Uterus (tissue), 4 donors: ENCODE data around the gene GRM5. TPM values are rescaled to one million over a fixed set of nuclear protein-coding genes. Genes with fewer than 3 reads are reported as not detected.
A peak's percentile ranks its signal among the peaks of the same experiment; 100 is the strongest.

Experiments used
- DNase-seq, 2 donors: peaks; one replicate each; pipeline ENCODE4 v3.0.0-alpha.2; 2019 to 2020
- H3K27ac ChIP-seq, 2 donors: fragments of 200-600 bp; sonication (generic); 1 replicate in 1 of 2; 2 replicates in 1 of 2; pipeline ENCODE4 v1.5.1; 2016 to 2018
- H3K27me3 ChIP-seq, 2 donors: fragments of 200-600 bp; sonication (generic); one replicate each; pipeline ENCODE4 v1.5.1; 2018 to 2019; ENCODE audit warnings: control low read depth in 1 of 2
- H3K36me3 ChIP-seq, 2 donors: fragments of 200-600 bp; sonication (generic); one replicate each; pipeline ENCODE4 v1.5.1; 2019; ENCODE audit warnings: control low read depth in 1 of 2
- H3K4me1 ChIP-seq, 2 donors: fragments of 200-600 bp; sonication (generic); one replicate each; pipeline ENCODE4 v1.5.1; 2018 to 2019; ENCODE audit warnings: control low read depth in 1 of 2
- H3K4me3 ChIP-seq, 2 donors: fragments of 200-600 bp; sonication (generic); 1 replicate in 1 of 2; 2 replicates in 1 of 2; pipeline ENCODE4 v1.5.1; 2018 to 2019; ENCODE audit warnings: mild to moderate bottlenecking in 1 of 2
- H3K9me3 ChIP-seq, 2 donors: fragments of 200-600 bp; sonication (generic); one replicate each; pipeline ENCODE4 v1.5.1; 2019; ENCODE audit warnings: control low read depth in 1 of 2
- CTCF ChIP-seq, 4 experiments: fragments of 200-600 bp in 2 of 4; fragments of 450-650 bp in 2 of 4; sonication (generic) in 2 of 4; IDR thresholded peaks; one replicate each; pipeline ENCODE4 v1.5.1; 2016 to 2019; ENCODE audit warnings: antibody characterized with exemption in 4 of 4, mild to moderate bottlenecking in 2 of 4, moderate library complexity in 1 of 4
- POLR2A ChIP-seq, 2 donors: fragments of 450-650 bp; IDR thresholded peaks; one replicate each; pipeline ENCODE4 v1.6.1; 2016; ENCODE audit warnings: antibody characterized with exemption in 2 of 2, mild to moderate bottlenecking in 1 of 2, moderate library complexity in 1 of 2
- intact Hi-C: fragments of 100-400 bp; cut with DNase I; formaldehyde crosslinking; loops from one replicate; pipeline ENCODE4 v1.15.1; 2023; ENCODE audit warnings: low total_unique reads
- total RNA-seq, 4 donors: library from RNA; depleted of rRNA in 3 of 4; stranded (reverse); fragments of >200 nt in 3 of 4; gene quantifications; one replicate each; pipeline versions ENCODE4 v1.1.0 to v1.2.4, GENCODE V29; 2014 to 2023
- donor health status: DM: yes; HTN: yes; CAD: no.

Gene GRM5
- total RNA-seq, 4 donors from 2014 or later = under 0.01 to 2.2 TPM; not detected in 2

GRCh38 chr11:88603091-88603867 is 462.5 kb downstream of the GRM5 start:
- H3K27ac ChIP-seq = peak overlapping the region in 1 of 2 donors; percentile 13
- intact Hi-C loops = no loop called here

GRCh38 chr11:88597387-88597786 is 468.4 kb downstream of the GRM5 start:
- no peaks in the 10 kb centered on the region for H3K36me3 ChIP-seq
- no peaks in the 10 kb centered on the region for H3K4me1 ChIP-seq
- no peaks in the 10 kb centered on the region for H3K9me3 ChIP-seq
- H3K27ac ChIP-seq = no peak overlapping the region
- H3K27me3 ChIP-seq = no peaks in the 10 kb centered on the region
- intact Hi-C loops = no loop called here
- no peak for DNase-seq
- H3K4me3 ChIP-seq = no peak overlapping the region
- no peak for TF ChIP-seq POLR2A (IDR thresholded peaks at IDR 0.05)
- no peak for TF ChIP-seq CTCF (IDR thresholded peaks at IDR 0.05)

More at GRCh38 chr11:88603091-88603867, 462.5 kb downstream of the GRM5 start:
- no peaks in the 10 kb centered on the region for H3K4me1 ChIP-seq
- H3K27me3 ChIP-seq = no peaks in the 10 kb centered on the region
- TF ChIP-seq POLR2A (IDR thresholded peaks at IDR 0.05) (no peak), CTCF (IDR thresholded peaks at IDR 0.05) (no peak)
- no peaks in the 10 kb centered on the region for H3K36me3 ChIP-seq
- H3K4me3 ChIP-seq = no peak overlapping the region
- no peaks in the 10 kb centered on the region for H3K9me3 ChIP-seq
- DNase-seq = no peak

- H3K4me1 ChIP-seq = no peaks in the 10 kb centered on the region
- no peak for TF ChIP-seq CTCF (IDR thresholded peaks at IDR 0.05)
- TF ChIP-seq POLR2A (IDR thresholded peaks at IDR 0.05) = no peak
- H3K9me3 ChIP-seq = no peaks in the 10 kb centered on the region
- no peaks in the 10 kb centered on the region for H3K27me3 ChIP-seq
- no peak for DNase-seq
- intact Hi-C loops = no loop called here
- no peak overlapping the region for H3K27ac ChIP-seq
- no peaks in the 10 kb centered on the region for H3K36me3 ChIP-seq
- no peak overlapping the region for H3K4me3 ChIP-seq
These were observed 469.0 kb downstream of the GRM5 start for GRCh38 chr11:88596786-88597185.

- intact Hi-C loops = no loop called here
- Histone ChIP-seq H3K4me3 (no peak overlapping the region), H3K27ac (no peak overlapping the region), H3K27me3 (no peaks in the 10 kb centered on the region), H3K36me3 (no peaks in the 10 kb centered on the region), H3K9me3 (no peaks in the 10 kb centered on the region), H3K4me1 (no peaks in the 10 kb centered on the region)
- no peak for TF ChIP-seq POLR2A (IDR thresholded peaks at IDR 0.05)
- TF ChIP-seq CTCF (IDR thresholded peaks at IDR 0.05) = no peak
- no peak for DNase-seq
These were observed 471.4 kb downstream of the GRM5 start for GRCh38 chr11:88594274-88594950.

- H3K4me3 ChIP-seq = no peak overlapping the region
- H3K27me3 ChIP-seq = no peaks in the 10 kb centered on the region
These were observed 475.4 kb downstream of the GRM5 start for GRCh38 chr11:88590361-88590760.

More at GRCh38 chr11:88590361-88590760, 475.4 kb downstream of the GRM5 start:
- Histone ChIP-seq H3K9me3 (no peaks in the 10 kb centered on the region), H3K36me3 (no peaks in the 10 kb centered on the region), H3K4me1 (no peaks in the 10 kb centered on the region), H3K27ac (no peak overlapping the region)
- intact Hi-C loops = no loop called here
- TF ChIP-seq CTCF (IDR thresholded peaks at IDR 0.05) (no peak), POLR2A (IDR thresholded peaks at IDR 0.05) (no peak)
- no peak for DNase-seq
